NCI-H146 (cell line): ENCODE data around the gene QKI.
"Not testable (repeated sequence)": the region's sequence is repeated elsewhere in the genome, so short reads cannot be mapped to it uniquely, and the experiment has no call there.

Experiments used
- DNase-seq: peaks from one replicate; lab custom pipeline; 2025; lab: John Stamatoyannopoulos, UW

QKI gene

GRCh38 chr6:163414117-163414945 is at the start of gene QKI:
Gene QKI (plus strand): TSS chr6:163414718. CDS start chr6:163415194, 476 bp downstream.
- peak; percentile 92 for DNase-seq

- no peak for DNase-seq
Observed at GRCh38 chr6:163366288-163366687, 48.2 kb upstream of the QKI start.

GRCh38 chr6:163367497-163368183 is 46.9 kb upstream of the QKI start:
- no peak for DNase-seq

GRCh38 chr6:163369141-163369540 is 45.4 kb upstream of the QKI start:
- DNase-seq, result no peak

- DNase-seq, result no peak
Observed at GRCh38 chr6:163369628-163370365, 44.7 kb upstream of the QKI start.

- DNase-seq, result no peak
Observed at GRCh38 chr6:163370464-163371117, 43.9 kb upstream of the QKI start.

- DNase-seq, result no peak
Observed at GRCh38 chr6:163371129-163371528, 43.4 kb upstream of the QKI start.

GRCh38 chr6:163373240-163373639 is 41.3 kb upstream of the QKI start:
- no peak for DNase-seq

- DNase-seq, result no peak
Observed at GRCh38 chr6:163375361-163375760, 39.2 kb upstream of the QKI start.

GRCh38 chr6:163376187-163376586 is 38.3 kb upstream of the QKI start:
- no peak for DNase-seq

- DNase-seq, result no peak
Observed at GRCh38 chr6:163377561-163377960, 37.0 kb upstream of the QKI start.

GRCh38 chr6:163380216-163380615 is 34.3 kb upstream of the QKI start:
- no peak for DNase-seq

GRCh38 chr6:163381118-163381756 is 33.3 kb upstream of the QKI start:
- no peak for DNase-seq

- DNase-seq, result not testable (repeated sequence)
Observed at GRCh38 chr6:163383396-163383795, 31.1 kb upstream of the QKI start.

- no peak for DNase-seq
Observed at GRCh38 chr6:163383912-163384311, 30.6 kb upstream of the QKI start.

GRCh38 chr6:163384510-163384909 is 30.0 kb upstream of the QKI start:
- no peak for DNase-seq

- DNase-seq, result not testable (repeated sequence)
Observed at GRCh38 chr6:163385503-163385902, 29.0 kb upstream of the QKI start.

- no peak for DNase-seq
Observed at GRCh38 chr6:163386329-163386908, 28.1 kb upstream of the QKI start.

GRCh38 chr6:163387317-163387716 is 27.2 kb upstream of the QKI start:
- DNase-seq, result no peak

- no peak for DNase-seq
Observed at GRCh38 chr6:163389354-163389753, 25.2 kb upstream of the QKI start.

- no peak for DNase-seq
Observed at GRCh38 chr6:163390770-163391169, 23.7 kb upstream of the QKI start.
